Hypothalamus (tissue), 51 donors: ENCODE results near the gene BCL3.
A peak's percentile ranks its signal among the peaks of the same experiment; 100 is the strongest.
"Not testable (repeated sequence)": the region's sequence is repeated elsewhere in the genome, so short reads cannot be mapped to it uniquely, and the experiment has no call there.

Experiments
- DNase-seq, 51 donors: peaks; one replicate each; lab custom pipeline; 2025; lab: John Stamatoyannopoulos, UW

Gene BCL3

GRCh38 chr19:44756089-44756562 is 7.6 kb downstream of the BCL3 start:
- no peak for DNase-seq

DNA sequence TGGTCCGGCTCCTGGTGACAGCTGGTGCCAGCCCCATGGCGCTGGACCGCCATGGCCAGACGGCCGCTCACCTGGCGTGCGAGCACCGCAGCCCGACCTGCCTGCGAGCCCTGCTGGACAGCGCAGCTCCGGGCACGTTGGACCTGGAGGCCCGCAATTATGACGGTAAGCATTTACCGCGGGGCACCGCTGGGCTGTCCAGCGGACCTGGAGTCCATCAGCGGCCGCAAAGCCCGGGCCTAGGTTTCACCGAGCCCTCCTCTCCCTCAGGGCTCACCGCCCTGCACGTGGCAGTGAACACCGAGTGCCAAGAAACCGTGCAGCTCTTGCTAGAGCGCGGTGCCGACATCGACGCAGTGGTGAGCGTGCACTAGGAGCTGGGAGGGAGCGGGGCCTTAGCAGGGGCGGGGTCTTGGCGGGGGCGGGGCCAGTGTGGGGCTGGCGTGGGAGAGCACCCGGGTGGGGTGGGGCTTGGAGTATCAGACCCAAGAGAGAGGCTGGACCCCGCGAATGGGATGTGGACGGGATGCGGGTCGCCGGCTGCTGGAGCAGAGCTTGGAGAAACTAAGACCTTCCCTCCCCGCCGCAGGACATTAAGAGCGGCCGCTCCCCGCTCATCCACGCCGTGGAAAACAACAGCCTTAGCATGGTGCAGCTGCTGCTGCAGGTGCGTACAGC is 8.7 kb downstream of the BCL3 start:
- peak in 17 of 51 donors; percentile 7 to 39 (median 21) for DNase-seq

DNA sequence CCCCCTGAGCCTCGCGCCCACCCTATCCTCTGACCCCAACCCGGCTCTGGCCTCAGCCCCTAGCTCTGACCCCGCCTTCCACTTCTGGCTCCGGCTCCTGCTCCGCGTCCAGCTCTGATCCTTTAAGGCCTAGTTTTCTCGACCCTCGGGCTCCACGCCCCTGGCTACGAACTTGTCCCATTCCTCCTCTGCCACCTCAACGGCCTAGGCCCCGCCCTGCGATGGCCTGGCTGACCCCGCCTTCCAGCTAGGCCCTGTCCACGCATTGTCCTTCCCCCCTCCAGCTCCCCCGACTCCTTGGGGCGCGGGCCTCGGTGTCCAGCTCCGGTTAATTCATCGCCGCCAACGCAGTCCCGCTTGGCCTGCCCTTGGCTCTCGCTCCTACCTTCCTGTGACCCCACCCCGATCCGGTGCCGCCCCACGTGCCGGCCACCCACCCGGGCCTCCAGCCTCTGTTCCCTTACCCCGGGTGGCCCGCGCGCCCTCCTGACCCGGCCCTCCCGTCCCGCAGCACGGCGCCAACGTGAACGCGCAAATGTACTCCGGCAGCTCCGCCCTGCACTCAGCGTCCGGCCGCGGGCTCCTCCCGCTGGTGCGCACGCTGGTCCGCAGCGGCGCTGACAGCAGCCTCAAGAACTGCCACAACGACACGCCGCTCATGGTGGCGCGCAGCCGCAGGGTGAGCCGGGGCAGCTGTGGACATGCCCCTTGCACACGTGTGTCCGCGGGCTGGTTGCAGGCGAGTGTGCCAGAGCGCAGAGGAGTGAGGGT is 9.4 kb downstream of the BCL3 start:
- peak in 22 of 51 donors; percentile 9 to 53 (median 36) for DNase-seq

- no peak for DNase-seq
These were observed 10.1 kb downstream of the BCL3 start for GRCh38 chr19:44758596-44758995.

DNA sequence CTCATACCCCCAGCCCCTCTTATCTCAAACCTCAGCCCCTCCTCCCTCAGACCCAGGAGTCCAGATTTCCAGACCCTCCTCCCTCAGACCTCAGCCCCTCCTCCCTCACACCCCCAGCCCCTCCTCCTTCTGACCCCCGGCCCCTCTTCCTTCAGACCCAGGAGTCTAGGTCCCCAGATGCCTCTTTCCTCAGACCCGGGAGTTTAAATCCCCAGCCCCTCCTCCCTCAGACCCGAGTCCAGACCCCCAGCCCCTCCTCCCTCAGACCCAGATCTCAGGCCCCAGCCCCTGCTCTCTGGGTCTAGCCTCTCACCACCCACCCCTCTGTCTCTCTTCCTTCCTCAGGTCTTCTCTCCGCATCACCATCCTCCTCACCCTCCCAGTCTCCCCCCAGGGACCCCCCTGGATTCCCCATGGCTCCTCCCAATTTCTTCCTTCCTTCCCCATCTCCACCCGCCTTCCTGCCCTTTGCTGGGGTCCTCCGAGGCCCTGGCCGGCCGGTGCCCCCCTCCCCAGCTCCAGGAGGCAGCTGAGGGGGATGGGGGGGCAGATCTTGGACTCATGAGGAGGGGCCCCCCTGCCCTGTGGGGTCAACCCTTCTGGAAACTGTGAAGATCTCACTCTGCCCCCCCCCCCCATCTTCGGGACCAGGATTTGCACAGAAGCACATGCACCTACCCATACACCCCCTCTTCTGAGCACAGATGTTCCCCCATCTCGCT is 10.7 kb downstream of the BCL3 start:
- no peak for DNase-seq

DNA sequence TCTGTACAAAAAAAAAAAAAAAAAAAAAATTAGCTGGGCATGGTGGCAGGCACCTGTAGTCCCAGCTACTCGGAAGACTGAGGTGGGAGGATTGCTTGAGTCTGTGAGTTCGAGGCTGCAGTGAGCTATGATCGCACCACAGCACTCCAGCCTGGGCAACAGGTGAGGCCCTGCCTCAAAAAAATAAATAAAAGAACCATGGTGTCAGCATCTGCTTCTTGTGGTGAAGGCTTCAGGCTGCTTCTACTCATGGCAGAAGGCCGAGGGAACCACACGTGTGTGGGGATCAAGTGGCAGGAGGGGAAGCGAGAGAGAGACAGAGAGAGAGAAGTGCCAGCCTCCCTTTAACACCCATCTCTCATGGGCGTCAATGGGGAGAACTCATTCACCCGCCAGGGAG is 13.5 kb downstream of the BCL3 start:
- DNase-seq = no peak

DNA sequence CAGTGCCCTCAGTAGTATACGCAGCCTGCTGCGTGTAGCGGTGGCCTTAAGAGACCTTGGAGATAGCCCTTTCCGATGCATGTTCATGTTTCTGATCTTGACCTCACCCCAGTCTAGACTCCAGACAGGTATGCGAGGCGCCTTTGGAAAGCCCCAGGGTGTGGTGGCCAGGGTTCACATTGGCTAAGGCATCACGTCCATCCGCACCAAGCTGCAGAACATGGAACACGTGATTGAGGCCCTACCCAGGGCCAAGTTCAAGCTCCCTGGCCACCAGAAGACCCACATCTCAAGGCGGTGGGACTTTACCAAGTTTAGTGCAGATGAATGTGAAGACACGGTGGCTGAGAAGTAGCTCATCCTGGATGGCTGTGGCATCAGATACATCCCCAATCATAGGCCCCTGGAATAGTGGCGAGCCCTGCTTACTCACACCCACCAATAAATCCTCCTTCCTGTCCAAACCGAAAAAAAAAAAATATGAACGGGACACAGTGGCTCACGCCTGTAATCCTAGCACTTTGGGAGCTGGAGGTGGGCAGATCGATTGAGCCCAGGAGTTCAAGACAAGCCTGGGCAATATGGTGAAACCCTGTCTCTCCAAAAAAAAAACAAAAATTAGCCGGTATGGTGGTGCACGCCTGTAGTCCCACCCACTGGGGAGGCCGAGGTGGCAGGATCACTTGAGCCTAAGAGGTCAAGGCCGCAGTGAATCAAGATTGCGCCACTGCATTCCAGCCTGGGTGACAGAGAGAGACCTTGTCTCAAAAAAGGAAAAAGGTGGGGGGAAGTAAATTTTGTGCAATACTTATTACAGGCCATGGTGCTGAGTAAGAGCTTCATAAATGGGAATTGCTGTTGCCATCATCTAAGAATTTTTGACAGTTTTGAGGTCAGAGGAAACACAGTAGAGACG is 16.8 kb downstream of the BCL3 start:
- no peak for DNase-seq

GRCh38 chr19:44765949-44766335 is 17.4 kb downstream of the BCL3 start:
- no peak for DNase-seq

DNA sequence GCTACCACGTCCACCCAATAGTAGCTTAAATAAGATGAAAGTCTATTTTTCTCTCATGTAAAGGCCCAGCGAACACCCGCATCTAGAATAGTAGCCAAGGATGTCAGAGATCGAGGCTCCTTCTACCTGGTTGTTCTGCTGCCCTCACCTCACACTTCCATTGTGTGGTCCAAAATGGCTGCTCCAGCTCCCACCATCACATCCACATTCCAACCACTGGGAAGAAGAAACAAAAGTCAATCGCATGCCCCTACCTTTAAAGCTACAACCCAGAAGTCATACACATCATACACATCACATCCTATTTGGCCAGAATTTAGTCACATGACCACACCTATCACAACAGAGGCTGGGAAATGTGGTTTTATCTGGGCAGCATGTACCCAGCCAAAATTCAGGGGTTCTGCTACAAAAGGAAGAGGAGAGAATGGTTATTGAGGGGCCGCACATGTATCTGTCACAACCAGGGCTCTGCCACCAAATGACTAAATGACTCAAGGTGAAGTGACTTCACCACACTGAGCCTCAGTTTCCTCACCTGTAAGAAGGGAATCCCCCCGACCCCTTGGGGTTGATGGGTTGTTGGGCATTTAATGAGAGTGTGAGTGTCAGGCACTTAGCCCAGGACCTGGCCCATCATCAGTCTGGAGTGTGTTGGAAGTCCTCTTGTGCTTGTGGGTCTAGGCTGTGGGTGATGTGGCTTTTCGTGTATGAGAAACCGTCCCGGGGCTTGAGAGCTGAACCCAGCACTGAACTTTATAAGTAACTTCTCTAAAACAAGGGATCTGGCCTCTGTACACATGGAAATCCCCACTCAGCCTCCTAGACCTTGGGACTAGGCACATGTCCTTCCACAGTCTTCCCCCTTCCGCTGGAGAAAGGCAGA is 19.0 kb downstream of the BCL3 start:
- no peak for DNase-seq

GRCh38 chr19:44770550-44771257 is 22.2 kb downstream of the BCL3 start:
- DNase-seq = peak in 46 of 51 donors; percentile 6 to 77 (median 44)

GRCh38 chr19:44772144-44772543 is 23.6 kb downstream of the BCL3 start:
- not testable (repeated sequence) for DNase-seq

DNA sequence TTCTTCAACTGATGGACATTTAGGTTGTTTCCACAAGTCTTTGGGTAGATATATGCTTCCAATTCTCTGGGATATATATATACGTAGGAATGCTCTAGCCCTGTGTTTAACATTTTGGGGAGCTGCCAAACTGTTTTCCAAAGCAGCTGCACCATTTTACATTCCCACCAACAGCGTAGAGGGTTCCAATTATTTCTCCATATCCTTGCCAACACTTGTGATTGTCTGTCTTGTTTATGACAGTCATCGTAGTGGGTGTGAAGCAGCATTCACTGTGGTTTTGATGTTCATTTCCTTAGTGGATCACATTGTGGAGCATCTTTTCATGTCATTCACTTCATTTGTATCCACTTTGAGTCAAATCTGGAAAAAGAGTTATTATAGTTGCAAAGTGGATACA is 24.5 kb downstream of the BCL3 start:
- no peak for DNase-seq

GRCh38 chr19:44775676-44776240 is 27.2 kb downstream of the BCL3 start:
- no peak for DNase-seq

DNA sequence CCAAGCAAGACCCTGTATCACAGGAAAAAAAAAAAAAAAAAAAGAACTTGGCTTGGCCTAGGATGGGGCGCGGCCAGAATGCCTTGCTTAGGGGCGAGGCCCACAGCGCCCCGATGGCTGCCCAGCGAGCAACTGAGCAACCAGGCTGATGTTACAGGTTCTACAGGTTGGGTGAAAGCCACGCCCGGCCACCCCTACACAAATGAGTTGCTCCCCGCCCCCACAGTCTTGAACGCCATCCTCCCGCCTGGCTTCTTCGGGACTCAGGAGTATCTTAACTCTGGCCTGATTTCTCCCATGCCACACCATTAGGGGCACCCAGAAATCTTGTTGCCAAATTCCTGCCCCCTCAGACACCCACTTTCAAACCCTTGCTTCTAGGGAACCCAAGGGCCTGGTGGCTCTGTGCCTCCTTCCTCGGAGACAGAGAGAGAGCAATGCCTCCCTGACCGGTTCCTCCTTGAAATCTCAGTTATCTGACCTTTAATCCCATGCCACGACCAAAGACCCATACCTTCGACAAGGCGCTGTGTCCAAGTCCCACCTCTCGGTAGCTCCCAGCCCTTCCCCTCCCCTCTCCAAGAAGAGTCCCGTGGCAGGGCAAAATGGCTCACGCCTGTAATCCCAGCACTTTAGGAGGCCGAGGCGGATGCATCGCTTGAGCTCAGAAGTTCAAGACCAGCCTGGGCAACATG is 28.0 kb downstream of the BCL3 start:
- DNase-seq = no peak

DNA sequence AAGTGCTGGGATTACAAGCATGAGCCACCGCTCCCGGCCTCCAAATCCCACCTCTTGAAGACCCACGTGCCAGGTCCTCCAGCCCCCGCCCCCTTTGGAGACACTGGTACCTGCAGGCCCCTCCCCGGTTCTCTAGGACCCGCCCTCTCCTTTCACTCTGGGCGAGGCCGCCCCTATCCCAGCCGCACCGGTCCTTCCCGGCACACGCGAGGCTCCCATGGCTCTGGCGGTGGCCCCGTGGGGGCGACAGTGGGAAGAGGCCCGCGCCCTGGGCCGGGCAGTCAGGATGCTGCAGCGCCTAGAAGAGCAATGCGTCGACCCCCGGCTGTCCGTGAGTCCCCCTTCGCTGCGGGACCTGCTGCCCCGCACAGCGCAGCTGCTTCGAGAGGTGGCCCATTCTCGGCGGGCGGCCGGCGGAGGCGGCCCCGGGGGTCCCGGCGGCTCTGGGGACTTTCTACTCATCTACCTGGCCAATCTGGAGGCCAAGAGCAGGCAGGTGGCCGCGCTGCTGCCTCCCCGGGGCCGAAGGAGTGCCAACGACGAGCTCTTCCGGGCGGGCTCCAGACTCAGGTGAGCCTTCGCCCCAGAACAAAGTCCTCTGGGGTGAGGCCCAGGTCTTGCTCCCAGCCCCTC is 29.3 kb downstream of the BCL3 start, which contains the start of gene CBLC:
Gene CBLC, plus strand, starts transcription at position 176 of the 633 bp plus-strand sequence. Its CDS starts 42 bp downstream, at position 218.
- no peak for DNase-seq

GRCh38 chr19:44779150-44779549 is 30.6 kb downstream of the BCL3 start:
- DNase-seq = no peak

DNA sequence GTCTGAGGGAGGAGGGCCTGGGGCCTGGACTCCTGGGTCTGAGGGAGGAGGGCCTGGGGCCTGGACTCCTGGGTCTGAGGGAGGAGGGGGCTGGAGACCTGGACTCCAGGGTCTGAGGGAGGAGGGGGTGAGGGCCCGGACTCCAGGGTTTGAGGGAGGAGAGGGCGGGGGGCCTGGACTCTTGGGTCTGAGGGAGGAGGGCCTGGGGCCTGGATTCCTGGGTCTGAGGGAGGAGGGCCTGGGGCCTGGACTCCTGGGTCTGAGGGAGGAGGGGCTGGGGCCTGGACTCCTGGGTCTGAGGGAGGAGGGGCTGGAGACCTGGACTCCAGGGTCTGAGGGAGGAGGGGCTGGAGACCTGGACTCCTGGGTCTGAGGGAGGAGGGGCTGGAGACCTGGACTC is 33.2 kb downstream of the BCL3 start:
- DNase-seq = not testable (repeated sequence)
